ENCODE measurements around the gene ALK.

The ALK gene

GRCh38 chr2:29522951-29523669 is 398.3 kb downstream of the ALK start:
- no peak for DNase-seq

- no peak for DNase-seq
Observed at GRCh38 chr2:29520001-29520400, 401.4 kb downstream of the ALK start.

- no peak for DNase-seq
Observed at GRCh38 chr2:29519338-29519925, 402.0 kb downstream of the ALK start.

- no peak for DNase-seq
Observed at GRCh38 chr2:29518646-29519337, 402.6 kb downstream of the ALK start.

- no peak for DNase-seq
Observed at GRCh38 chr2:29518010-29518409, 403.4 kb downstream of the ALK start.

GRCh38 chr2:29517413-29517812 is 404.0 kb downstream of the ALK start:
- DNase-seq, result no peak

GRCh38 chr2:29516767-29517166 is 404.6 kb downstream of the ALK start:
- DNase-seq, result no peak

- DNase-seq, result no peak
Observed at GRCh38 chr2:29509878-29510277, 411.5 kb downstream of the ALK start.

GRCh38 chr2:29509397-29509796 is 412.0 kb downstream of the ALK start:
- no peak for DNase-seq

- DNase-seq, result no peak
Observed at GRCh38 chr2:29504746-29505145, 416.6 kb downstream of the ALK start.

- DNase-seq, result no peak
Observed at GRCh38 chr2:29502460-29502911, 418.9 kb downstream of the ALK start.

GRCh38 chr2:29497375-29497774 is 424.0 kb downstream of the ALK start:
- DNase-seq, result no peak

GRCh38 chr2:29496198-29496597 is 425.2 kb downstream of the ALK start:
- no peak for DNase-seq

GRCh38 chr2:29495536-29496060 is 425.8 kb downstream of the ALK start:
- DNase-seq, result no peak

GRCh38 chr2:29495068-29495467 is 426.3 kb downstream of the ALK start:
- DNase-seq, result no peak

GRCh38 chr2:29492701-29493100 is 428.7 kb downstream of the ALK start:
- DNase-seq, result no peak

GRCh38 chr2:29490045-29490444 is 431.3 kb downstream of the ALK start:
- no peak for DNase-seq

GRCh38 chr2:29489568-29489967 is 431.8 kb downstream of the ALK start:
- DNase-seq, result no peak

- no peak for DNase-seq
Observed at GRCh38 chr2:29487967-29488555, 433.3 kb downstream of the ALK start.

- no peak for DNase-seq
Observed at GRCh38 chr2:29485631-29486030, 435.8 kb downstream of the ALK start.

- DNase-seq, result no peak
Observed at GRCh38 chr2:29485117-29485516, 436.3 kb downstream of the ALK start.

- DNase-seq, result no peak
Observed at GRCh38 chr2:29482867-29483266, 438.5 kb downstream of the ALK start.

GRCh38 chr2:29482348-29482747 is 439.0 kb downstream of the ALK start:
- DNase-seq, result no peak

GRCh38 chr2:29481313-29481712 is 440.1 kb downstream of the ALK start:
- DNase-seq, result no peak

All from NCI-H1092 (cell line).